GM21360 (cell line): Measurements from ENCODE around the gene SORCS3.

Source experiments
- ATAC-seq: cut with Tn5 transposase; IDR thresholded peaks from one replicate; pipeline ENCODE4 v1.9.1; 2021; ENCODE audit warnings: mild to moderate bottlenecking, moderate library complexity; ENCODE audit not compliant: unreplicated experiment

The SORCS3 gene

DNA sequence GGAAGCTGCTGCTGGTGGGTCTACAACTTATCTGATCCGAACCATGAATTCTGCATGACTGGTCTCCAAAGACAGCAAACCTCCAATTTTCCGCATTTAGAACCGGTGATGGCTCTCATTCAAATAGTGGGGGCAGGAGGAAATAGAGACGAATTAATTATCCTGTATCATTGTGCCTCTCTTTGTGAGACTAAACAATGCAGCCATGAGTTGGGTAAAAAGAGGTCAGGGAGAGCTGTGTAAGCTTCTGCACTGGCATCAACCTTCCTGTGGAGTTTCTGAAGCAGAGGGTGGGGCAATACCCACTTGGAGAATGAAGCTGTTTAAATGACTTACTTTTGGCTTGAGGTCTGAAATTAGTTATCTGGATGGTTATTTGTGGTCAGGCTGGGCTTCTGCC lies 266.4 kb downstream of the SORCS3 start:
- ATAC-seq = no peak

DNA sequence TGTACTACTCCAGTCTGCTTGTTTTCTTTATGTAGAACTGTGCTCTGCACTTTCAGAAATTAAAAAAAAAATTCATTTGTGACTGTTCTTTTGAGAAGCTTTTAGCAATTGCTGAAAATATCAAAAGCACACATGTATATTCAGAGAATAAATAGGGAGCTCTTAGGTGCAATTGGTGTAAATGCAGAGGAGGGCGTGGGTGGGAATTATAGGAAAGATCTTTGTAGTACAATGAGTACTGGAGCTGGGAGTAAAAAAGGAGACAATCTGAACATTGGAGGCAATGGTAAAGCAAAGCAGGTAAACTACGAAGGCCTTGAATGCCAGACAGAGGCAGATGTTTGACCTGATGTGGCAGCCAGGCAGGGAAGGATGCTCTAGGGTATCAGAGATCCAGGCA lies 267.5 kb downstream of the SORCS3 start:
- ATAC-seq = no peak

DNA sequence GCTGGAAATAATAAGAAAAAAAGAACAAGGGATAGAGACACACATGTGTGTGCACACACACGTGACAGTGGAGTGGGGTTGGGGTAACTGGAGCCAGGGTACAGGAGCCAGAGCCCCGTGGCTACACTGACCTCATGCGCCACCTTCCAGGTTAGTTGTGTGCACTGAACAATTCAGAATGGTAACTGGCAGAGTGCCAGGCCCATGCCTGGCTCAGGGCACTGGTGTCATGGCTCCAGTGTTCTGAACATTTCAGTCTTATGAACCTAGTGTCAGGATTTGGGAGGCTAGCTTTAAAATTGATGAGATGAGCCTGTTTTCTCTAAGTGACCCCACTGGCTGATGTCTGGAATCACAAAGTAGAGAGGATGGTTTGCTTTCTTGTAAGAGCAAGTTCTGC lies 269.6 kb downstream of the SORCS3 start:
- ATAC-seq = no peak

DNA sequence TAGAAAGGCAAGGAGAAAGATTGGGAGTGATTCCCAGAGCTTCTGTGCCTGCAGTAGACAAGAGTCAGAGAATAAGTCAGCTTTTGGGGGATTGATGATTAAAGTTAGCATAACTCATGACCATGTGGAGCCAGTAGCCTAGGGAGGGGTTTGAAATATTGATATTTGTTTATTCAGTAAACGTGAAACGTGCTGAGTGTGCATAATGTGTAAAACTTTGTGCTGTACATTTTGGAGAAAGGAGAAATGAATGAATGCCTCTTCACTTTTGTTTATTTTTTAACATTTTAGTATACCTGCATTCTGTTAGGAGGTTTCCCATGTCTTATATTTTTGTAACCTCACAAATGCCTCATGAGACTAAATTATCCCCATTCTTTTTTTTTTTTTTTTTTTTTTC lies 272.3 kb downstream of the SORCS3 start:
- ATAC-seq = no peak

DNA sequence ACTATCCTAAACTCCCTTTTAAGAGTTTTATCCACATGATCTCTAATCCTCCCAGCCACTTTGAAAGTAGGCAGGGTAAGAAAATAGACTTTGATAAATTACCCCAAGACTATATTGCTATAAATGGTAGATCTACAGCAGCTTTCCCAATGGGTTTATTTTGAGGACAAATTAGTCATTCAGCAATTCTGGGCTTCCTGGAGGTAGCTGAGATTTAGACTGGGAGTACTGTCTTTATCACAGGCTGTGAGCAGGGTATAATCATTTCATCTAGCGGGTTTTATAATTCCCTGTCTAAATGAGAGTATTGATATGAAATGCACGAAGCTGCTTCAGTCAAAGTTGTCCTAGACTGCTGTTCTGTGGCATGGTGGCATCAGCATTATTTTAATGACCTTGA lies 279.4 kb downstream of the SORCS3 start:
- ATAC-seq = no peak

DNA sequence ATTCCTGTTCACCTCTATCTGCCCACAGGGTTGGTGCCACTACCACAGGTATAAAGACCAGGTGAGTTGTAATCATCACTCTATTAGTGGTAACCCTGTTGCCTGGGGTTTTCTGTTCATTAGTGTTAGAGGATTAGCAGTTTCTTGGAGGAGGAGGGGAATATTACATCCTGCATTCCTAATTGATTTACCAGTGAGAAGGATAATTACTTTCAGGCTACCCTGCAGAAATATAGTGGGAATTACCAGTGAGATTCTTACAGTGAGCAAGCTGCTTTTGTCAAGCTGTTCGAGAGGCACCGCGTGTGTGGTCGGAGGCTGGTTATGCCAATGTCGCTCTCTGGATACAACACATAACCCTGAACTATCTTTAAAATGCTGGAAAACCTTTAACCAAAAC lies 280.7 kb downstream of the SORCS3 start:
- no peak for ATAC-seq

DNA sequence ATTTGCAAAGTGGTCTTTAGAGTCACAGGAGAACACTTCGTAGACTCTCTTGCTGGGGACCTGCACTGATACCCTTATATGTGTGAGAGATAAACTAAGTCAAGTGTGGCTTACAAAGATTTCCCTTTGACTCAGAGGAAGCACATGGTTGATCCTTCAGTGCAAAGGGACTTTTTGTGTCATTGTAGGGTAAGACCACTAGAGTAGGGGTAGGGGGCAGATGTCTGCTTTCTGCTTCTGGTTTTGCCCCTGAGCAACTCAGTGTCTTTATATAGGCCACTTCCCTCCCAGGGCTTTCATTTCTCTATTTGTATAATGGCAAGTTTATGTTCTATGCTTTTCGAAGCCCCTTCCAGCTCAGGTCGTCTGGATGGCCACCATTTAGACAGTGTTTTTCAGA lies 281.7 kb downstream of the SORCS3 start:
- ATAC-seq = peak; percentile 90

DNA sequence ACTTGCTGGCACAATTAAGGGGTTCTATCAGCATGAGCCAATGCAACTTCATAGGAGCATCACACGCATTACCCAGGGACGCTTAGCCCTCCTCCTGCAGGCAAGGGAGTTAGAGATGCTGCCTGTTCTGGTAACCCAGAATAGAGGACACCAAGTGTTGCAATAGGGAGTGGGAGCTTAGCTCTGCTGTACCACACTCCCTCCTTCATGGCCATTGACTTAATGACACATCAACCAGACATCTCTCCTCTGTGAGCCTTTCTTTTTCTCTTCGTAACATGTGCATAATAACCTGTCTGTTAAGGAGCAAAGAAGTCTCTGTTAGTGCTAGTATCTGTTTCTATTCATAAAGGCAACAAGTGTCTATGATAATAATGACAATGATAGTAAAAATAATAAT lies 282.4 kb downstream of the SORCS3 start:
- ATAC-seq = no peak

DNA sequence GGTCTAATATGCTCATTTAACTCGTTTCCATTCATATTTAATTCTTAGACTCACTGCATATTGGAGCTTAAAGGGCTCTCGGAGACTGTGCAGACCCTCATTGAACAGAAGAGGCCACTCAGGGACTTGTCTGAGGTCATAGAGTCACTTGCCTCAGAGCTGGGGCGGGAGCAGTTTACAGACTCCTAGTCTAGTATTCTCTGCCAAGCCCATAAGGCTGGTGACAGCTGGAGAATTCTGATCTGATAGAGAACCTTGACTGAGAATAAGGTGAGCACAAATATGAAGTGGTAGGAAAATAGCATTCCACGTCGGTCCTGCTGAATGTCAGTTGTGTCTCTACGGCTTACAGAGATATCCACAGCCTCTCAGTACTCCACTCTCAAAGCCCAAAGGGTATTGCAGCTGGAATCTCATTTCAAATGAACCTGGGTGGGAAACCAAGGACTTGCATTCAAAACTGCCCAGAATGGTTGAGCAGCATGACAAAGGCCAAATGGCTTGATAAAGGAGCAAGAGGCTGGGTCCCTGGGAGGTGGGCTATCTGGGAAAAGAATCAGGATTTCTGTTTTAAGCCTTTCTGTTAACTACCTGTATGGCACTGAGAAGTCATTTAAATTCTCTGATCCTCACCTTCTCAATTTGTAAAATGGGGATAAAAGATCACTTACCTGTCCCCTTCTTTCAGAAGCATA lies 283.2 kb downstream of the SORCS3 start:
- ATAC-seq = no peak

DNA sequence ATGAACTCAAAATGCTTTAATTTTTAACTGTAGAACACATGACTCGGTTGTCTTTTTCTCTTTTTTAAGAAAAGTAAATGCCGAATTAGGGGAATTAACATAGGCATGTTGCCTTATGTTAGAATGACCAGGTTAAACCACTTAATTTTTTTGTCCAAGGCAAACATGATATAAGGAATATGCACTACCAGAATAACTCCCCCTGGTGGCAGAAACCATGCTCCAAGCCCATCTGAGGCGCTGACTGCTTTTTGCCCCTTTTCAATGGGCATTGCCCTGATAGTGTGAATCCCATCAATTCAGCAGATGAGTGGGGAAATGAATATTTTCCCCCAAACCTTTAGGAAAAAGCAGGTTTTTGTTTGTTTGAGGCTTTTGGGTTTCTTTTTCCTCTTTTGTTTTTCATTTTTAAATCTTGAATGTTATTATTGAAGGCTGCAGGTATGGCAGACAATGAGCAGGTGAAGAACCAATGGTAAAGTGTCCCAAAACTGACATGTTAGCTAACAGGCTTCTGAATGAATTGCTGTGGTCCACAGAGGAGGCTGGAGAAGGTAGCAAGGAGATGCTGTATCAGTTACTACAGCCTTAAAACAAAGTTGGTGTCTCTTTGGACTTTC lies 284.3 kb downstream of the SORCS3 start:
- ATAC-seq = peak; percentile 36

DNA sequence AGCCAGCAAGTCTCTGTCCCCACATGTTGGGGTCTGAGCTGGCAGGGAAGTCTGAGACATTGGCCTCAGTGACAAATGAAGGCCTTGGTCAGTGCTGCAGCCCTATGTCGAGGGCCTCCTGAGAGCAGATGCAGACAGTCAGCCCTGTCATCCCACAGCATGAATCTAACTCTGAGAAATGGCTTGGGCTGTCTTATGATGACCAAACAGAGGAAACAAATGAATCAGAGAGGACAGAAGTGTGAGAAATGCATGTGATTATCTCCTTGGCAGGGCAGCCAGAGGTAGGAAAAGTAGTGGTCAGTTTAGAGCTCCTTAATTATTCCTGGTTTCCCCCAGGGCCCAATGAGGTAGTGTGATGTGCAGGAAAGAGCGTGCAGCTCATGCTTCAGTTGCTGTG lies 287.6 kb downstream of the SORCS3 start:
- no peak for ATAC-seq

DNA sequence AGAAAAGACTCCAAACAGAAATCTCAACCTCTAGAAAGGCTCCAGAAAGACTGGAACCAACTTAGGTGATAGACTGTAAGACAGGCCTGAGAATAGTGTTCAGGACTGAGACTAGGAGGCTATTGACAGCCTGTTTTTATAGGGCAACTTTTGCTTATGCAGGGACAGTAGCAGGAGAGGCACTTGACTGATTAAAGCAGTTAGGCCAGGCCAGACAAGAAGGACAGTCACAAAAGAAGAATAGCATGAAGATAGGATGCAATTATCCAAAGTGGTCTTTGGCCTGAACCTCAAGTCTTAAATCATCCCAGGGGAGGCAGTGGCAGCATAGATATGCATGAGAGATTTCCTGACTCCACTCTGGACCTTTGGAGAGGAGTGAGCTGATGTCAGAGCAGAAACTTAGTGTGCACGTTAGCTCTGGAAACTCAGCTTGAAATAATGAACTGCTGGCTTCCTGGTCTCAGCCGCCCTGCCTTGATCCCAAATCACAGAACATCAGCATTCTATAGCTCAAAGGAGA lies 290.6 kb downstream of the SORCS3 start:
- ATAC-seq = no peak

DNA sequence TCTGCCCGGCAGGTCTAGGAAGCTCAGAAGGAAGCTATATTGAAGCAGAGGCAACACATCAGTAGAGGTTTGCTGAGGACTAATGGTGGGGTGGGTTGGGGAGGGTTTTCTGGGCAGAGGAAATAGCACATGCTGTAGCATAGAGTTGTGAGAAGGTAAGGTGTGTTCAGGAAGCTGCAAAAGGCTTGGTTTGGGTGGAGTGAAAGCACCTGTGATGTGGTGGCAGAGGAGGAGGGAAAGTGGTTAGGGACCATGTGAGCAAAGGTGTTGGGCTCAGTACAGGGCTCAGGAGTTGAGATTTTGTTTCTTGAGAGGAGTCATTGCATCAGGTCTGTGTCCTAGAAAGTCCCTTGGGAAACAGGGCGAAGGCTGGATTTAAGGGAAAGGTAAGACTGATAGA lies 294.6 kb downstream of the SORCS3 start:
- no peak for ATAC-seq

DNA sequence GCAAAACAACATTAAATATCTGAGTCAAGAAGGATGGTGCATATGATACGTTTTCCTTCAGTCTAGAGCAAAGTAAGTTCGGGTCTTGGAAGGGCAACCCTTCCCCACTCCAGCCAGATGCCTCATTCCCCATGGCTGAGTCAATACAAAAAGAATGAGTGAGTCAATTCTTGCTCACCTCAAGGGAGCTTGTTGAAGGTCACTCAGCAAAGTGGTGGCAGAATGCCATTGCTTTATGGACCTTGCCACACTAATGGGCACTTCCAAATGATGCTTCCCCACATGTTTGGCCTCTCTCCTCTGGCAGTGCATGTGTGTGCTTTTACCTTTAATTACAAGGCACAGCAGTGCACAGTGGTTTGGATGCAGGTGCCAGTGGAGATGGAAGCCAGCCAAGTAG lies 296.5 kb downstream of the SORCS3 start:
- no peak for ATAC-seq

DNA sequence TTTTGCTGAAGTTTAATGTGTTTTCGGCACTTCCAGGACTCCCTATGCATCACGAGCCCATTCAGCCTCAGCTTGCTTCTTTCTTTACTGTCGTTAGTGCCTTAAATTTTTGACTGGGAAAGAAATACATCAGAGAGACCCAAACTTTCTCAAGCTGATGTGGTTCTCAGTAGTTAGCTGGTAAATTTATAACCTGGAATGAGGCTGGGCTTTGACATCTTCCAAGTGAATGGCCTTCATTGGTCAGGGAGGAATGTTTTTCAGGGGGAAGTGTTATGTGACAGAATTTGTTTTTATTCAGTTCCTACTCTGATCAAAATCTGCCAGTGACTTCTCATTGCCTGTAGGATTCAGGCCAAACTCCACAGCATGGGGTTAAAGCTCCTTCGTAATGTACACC lies 296.9 kb downstream of the SORCS3 start:
- no peak for ATAC-seq

DNA sequence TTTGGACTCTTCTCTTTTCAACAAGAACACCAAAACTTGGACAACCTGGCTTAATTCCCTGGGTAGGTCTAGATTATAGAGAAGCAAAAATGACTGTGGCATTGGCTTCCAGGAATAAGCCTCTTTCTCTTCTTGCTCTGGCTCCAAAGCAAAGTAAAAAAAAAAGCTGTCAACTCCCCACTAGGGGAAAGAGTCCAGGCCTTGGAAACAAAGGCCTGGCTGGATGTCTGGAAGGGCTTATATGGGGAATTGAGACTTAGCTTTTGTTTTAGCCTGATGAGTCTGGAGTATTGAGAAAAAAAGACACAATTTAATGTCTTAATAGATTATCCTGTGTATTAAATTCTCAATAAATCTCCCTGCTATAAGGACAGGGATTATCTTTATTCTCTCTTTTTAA lies 300.6 kb downstream of the SORCS3 start:
- no peak for ATAC-seq

DNA sequence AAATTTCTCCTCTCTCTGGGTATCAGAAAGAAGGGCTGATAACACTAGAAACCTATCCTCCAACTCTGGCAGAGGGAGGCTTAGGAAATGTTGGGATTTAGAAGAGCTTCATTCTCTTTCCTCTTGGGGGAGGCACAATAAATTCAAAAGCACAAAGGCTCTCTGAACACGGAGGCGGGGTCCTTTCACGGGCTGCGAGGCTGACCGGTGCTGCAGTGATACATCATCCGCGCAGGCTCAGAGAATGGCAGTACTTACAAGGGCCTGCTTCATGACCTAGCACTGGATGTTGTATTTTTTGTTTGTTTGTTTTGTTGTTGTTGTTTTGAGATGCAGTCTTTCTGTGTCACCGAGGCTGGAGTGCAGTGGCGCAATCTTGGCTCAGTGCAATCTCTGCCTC lies 306.2 kb downstream of the SORCS3 start:
- no peak for ATAC-seq

DNA sequence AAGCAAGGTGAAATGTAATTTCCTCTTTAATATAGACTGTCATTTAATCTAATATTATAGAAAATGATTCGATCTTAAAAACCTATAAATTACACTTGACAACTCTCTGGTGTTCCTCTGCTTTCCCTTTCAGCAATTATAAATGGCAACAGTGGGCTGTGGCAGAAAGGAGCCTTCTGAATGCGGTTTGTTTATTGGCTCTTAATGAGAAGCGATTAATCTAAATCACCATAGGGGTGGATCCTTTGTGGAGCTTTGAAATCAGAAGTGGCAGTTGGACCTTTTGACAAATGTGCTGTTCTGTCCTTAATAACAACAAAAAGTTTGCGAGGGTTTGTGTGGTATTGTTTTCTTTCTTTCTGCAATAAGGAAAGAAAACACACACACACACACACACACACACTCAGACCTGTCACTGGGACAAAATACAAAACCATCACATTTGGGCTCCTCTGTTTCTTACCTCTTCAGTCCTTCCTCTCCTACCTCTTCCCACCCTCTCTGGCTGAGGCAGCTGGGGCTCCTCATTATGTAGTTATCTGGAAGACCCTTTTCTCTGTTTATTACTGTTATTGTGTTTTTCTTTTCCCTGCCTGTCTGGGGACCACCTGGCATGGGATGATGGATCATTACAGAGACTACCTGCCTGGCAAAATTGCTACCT lies 316.2 kb downstream of the SORCS3 start:
- no peak for ATAC-seq

DNA sequence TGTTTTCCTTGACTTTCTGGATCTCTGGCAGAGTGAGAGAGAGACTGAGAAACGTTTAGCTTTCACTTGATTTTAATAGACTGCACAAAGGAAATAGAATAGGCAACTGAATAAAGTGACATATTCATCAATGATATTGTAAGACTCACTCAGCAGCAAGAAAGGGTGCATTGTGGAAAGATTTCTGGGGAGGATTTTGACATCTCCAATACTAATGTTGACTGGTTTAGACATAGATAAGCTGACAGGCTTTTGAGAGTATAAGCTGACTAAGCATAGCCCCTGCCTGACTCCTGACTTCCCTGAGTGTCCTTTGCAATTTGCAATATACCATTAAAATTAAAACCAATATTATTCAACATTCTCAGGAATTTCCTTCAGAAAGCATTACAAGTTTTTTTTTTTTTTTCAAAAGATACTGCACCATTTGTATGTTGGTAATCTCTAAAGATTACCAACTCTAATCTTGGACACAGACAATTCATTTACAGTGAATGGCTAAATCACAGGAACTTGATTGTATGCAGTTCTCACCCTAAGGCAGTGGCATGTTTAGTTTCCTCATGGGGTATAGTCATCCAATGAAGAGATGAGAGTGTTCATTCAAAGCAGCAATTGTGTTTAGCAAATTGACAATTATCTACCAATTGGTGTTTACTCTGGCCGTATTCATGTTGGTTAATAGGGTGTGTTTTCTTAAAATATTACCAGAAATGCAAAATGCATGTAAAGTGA lies 325.6 kb downstream of the SORCS3 start:
- no peak for ATAC-seq

DNA sequence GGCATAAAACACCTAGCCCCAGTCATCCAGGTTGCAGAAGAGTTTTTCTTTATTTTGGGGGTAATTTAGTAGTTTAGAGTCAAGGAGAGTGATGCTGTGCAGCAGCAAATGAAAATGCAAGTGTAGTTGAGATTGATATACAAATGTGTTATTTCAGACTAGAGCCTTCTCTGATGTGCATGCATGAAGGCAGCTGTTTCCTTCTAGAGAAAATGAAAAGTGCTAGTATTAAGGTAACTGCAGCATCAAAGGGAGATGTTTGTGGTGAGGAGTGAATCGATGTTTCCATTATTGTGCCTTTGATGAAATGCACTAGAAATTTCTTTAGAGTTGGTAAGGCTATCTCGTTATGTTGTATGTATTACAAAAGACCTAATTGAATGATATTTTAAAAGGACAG lies 339.3 kb downstream of the SORCS3 start:
- no peak for ATAC-seq

DNA sequence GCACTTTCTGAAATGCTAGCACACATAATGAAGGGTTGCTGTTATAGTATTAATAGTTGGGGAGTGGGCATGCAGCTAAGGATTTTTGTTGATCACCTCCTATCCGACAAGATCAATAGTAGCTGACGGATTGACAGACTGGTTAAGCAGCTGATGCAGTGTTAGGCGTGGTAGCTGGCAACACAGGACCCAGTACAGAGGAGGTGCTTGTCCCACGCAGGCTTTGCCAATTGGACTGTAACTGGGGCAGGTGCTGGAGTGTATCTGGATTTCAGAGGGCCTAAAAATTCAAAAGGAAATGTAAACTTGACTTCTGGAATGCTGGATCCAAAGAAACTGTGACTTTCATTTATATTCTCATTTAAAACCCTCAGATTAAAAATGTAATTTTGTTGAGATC lies 340.9 kb downstream of the SORCS3 start:
- no peak for ATAC-seq

DNA sequence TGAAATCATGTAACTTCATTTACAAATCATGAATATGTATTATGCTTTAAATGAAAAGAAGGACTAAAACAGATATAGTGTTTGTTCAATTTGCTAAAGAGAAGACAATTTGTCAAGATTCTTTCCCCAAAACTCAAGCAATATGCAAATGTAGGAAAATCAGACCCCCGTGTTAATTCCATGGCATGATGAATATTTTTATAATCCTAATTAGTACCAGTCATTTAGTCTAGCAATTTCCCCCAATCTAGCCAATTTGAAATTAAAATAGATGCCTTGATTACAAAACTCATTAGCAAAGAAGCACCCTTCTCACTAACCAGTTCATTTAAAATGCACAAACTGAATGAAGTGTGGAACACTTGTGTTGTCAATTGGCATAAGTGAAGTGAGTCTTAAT lies 347.6 kb downstream of the SORCS3 start:
- no peak for ATAC-seq
